ENCODE results near the gene TMEM35B. TPM values are rescaled to one million over a fixed set of nuclear protein-coding genes. Genes with fewer than 3 reads are reported as not detected.

The TMEM35B gene
- total RNA-seq, 1 donor from 2014 or later: 9.0 TPM

Other genes with a start within 250 kb of the TMEM35B start
- gene GJB5, start 230.3 kb downstream of the TMEM35B start, total RNA-seq: not detected
- not detected for gene GJB4, start 225.6 kb downstream of the TMEM35B start, total RNA-seq
- not detected for gene GJB3, start 204.1 kb downstream of the TMEM35B start, total RNA-seq
- gene GJA4, start 192.3 kb downstream of the TMEM35B start, total RNA-seq: 20.9 TPM
- gene SMIM12, start 125.6 kb downstream of the TMEM35B start, total RNA-seq: 35.9 TPM
- 0.08 TPM for gene DLGAP3, start 55.7 kb downstream of the TMEM35B start, total RNA-seq
- gene ZMYM6, start 46.6 kb upstream of the TMEM35B start, total RNA-seq: 12.3 TPM
- gene ZMYM1, start 94.0 kb upstream of the TMEM35B start, total RNA-seq: 5.4 TPM
- gene SFPQ, start 207.8 kb upstream of the TMEM35B start, total RNA-seq: 78.1 TPM

Measured in Right ventricle myocardium superior (tissue), 1 donor.